ENCODE data around the gene VCAM1. TPM values are rescaled to one million over a fixed set of nuclear protein-coding genes. Genes with fewer than 3 reads are reported as not detected.

Gene VCAM1
- total and polyA plus RNA-seq, 9 of the 15 experiments (the other 6 are each of a cell fraction or from before 2014, with no cell fraction given), result 0.04 to 0.13 TPM; not detected in 7

GRCh38 chr1:100786870-100787269 lies 67.3 kb downstream of the VCAM1 start (continued):
- TF ChIP-seq HMBOX1 (IDR thresholded peaks at IDR 0.05) (0 out of 2 replicates have a peak, but pooled peaks have one; percentile 12), THAP12 (CRISPR knock-in tag; IDR thresholded peaks at IDR 0.05) (no peak), TAL1 (IDR thresholded peaks at IDR 0.05) (peak; percentile 40), TRIM28 (IDR thresholded peaks at IDR 0.05) (no peak), HDAC2 (IDR thresholded peaks at IDR 0.05) (no peak), TAF7 (tag; IDR thresholded peaks at IDR 0.05) (no peak), ZBTB8A (IDR thresholded peaks at IDR 0.05; ENCODE audit: partially characterized antibody) (no peak), TCF15 (CRISPR knock-in tag; IDR thresholded peaks at IDR 0.05) (no peak), ZSCAN32 (CRISPR knock-in tag; IDR thresholded peaks at IDR 0.05) (no peak), HINFP (tag; conservative IDR thresholded peaks at IDR 0.05; ENCODE audit: low read depth) (no peak), FOXK2 (conservative IDR thresholded peaks at IDR 0.05 in 1 of 2, IDR thresholded peaks at IDR 0.05 in 1 of 2; ENCODE audit: low read depth in 2 of 2) (no peak), U2AF1 (optimal IDR thresholded peaks at IDR 0.05; ENCODE audit: low read depth, low read length) (no peak), MEF2A (IDR thresholded peaks at IDR 0.05; ENCODE audit: control insufficient read depth, low read depth, low read length) (no peak), OTX1 (CRISPR knock-in tag; IDR thresholded peaks at IDR 0.05) (no peak), MECOM (CRISPR knock-in tag; IDR thresholded peaks at IDR 0.05) (no peak), NFIX (CRISPR knock-in tag; IDR thresholded peaks at IDR 0.05; ENCODE audit: low read depth) (no peak), ZNF592 (IDR thresholded peaks at IDR 0.05) (peak; percentile 74), RHOXF2B (CRISPR knock-in tag; conservative IDR thresholded peaks at IDR 0.05) (no peak), ARID3B (CRISPR knock-in tag; IDR thresholded peaks at IDR 0.05; ENCODE audit: borderline replicate concordance) (no peak)

Data from K562 (cell line).